ENCODE data around the gene CABLES1.

Gene CABLES1

DNA sequence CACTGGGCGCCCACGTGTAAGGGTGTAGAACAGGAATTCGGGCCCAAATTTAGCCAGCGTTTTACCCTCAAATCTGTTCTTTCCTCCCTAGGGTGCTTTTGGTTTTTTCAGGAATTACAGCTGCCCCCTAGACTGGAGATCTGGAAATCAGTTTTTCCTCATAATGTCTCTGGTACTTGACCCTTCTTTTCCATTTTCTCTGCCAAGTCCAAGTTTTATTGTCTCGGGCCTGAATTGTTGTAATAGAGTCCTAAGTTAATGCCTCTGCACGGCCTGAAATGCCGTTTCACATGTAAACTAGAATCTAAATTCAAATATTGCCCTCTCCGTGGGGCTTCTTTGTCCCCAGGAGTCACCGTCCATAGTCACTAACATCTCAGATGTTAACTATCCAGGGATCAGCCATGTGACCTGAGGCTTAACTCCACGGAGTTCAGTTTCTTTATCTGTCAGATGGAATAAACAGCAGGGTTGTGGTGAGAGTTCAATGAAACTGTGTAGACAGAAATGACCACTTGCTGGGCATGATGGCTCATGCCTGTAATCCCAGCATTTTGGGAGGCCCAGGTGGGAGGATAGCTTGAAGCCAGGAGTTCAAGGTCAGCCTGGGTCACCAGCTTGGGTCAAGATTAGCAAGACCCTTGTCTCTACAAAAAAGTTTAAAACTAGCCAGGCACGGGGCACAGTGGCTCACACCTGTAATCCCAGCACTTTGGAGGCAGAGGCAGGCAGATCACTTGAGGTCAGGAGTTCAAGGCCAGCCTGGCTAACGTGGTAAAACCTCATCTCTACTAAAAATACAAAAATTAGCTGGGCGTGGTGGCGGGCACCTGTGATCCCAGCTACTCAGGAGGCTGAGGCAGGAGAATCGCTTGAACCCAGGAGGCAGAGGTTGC lies 12.7 kb upstream of the CABLES1 start:
- TF ChIP-seq, protein P1, sequence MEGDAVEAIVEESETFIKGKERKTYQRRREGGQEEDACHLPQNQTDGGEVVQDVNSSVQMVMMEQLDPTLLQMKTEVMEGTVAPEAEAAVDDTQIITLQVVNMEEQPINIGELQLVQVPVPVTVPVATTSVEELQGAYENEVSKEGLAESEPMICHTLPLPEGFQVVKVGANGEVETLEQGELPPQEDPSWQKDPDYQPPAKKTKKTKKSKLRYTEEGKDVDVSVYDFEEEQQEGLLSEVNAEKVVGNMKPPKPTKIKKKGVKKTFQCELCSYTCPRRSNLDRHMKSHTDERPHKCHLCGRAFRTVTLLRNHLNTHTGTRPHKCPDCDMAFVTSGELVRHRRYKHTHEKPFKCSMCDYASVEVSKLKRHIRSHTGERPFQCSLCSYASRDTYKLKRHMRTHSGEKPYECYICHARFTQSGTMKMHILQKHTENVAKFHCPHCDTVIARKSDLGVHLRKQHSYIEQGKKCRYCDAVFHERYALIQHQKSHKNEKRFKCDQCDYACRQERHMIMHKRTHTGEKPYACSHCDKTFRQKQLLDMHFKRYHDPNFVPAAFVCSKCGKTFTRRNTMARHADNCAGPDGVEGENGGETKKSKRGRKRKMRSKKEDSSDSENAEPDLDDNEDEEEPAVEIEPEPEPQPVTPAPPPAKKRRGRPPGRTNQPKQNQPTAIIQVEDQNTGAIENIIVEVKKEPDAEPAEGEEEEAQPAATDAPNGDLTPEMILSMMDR (IDR thresholded peaks at IDR 0.05), result no peak

GRCh38 chr18:23126376-23127056 lies 8.8 kb upstream of the CABLES1 start:
- TF ChIP-seq, protein P1 (IDR thresholded peaks at IDR 0.05), result no peak

- TF ChIP-seq, protein P1 (IDR thresholded peaks at IDR 0.05), result no peak
Observed at GRCh38 chr18:23127090-23127489, 8.2 kb upstream of the CABLES1 start.

DNA sequence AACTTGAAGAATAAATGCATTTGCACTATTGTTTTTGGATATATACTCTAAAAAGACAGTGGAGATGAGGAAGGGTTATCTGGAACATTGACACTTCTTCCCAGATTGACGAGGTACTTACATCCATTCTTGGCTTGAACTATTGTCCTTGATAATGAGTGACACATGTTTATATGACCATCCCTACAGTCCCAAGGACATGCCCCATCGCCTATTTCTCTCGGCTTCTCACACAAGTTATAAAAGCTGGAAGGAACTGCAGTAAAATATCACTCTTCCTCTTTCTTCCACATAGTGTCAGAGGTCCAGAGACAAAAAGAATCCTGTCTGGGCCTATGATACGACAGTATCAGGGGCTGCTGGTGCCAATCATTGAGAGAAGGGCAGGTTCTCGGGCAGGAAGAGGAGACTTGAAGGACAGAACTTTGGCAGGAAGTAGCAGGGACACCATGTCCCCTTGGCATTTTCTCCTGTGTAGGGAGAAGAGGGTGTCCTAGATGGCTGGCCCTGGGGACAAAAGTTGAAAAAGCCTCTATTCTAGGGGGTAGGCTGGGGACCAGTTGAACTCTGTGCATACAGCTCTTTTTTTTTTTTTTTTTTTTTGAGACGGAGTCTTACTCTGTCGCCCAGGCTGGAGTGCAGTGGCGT lies 5.8 kb upstream of the CABLES1 start:
- TF ChIP-seq, protein P1 (IDR thresholded peaks at IDR 0.05), result no peak

- TF ChIP-seq, protein P1 (IDR thresholded peaks at IDR 0.05), result peak; percentile 79
Observed at GRCh38 chr18:23131693-23132319, 3.5 kb upstream of the CABLES1 start.

- TF ChIP-seq, protein P1 (IDR thresholded peaks at IDR 0.05), result no peak
Observed at GRCh38 chr18:23133860-23134779, 1.2 kb upstream of the CABLES1 start.
